Measurements from ENCODE around the gene DDO. TPM values are rescaled to one million over a fixed set of nuclear protein-coding genes. Genes with fewer than 3 reads are reported as not detected.

The DDO gene
- total RNA-seq, 1 experiment from 2014 or later, result 0.39 TPM

GRCh38 chr6:110428153-110428552, 12.8 kb upstream of the DDO start:
- POLR2A ChIA-PET, result no interaction called here
- no TSS peak for BruUV-seq (replicated peaks)
- Histone ChIP-seq H3K27me3 (ENCODE audit: control insufficient read depth, insufficient read depth, low read length) (peaks cover 40% of the 10 kb centered on the region), H3K4me1 (ENCODE audit: control insufficient read depth, insufficient read depth, low read length) (no peaks in the 10 kb centered on the region), H3K9me3 (ENCODE audit: control insufficient read depth, insufficient read depth, low read depth, low read length) (no peaks in the 10 kb centered on the region), H3K36me3 (ENCODE audit: control insufficient read depth, insufficient read depth, low read length) (no peaks in the 10 kb centered on the region), H3K27ac (ENCODE audit: low read length) (no peak overlapping the region), H3K4me3 (ENCODE audit: low read depth in 2 of 2, low read length in 2 of 2) (no peak overlapping the region)
- DNase-seq (ENCODE audit: low read depth, low spot score) (no peak), ATAC-seq (no peak)
- no peak for TF ChIP-seq TCF7L2 (IDR thresholded peaks at IDR 0.05; ENCODE audit: low read depth, low read length)
- TF ChIP-seq REST (IDR thresholded peaks at IDR 0.05; ENCODE audit: insufficient read depth in 1 of 2, low read depth in 2 of 2, low read length in 1 of 2), result no peak
- no peak for TF ChIP-seq CTCF (IDR thresholded peaks at IDR 0.05)
- TF ChIP-seq SIN3A (IDR thresholded peaks at IDR 0.05; ENCODE audit: borderline replicate concordance, insufficient read depth, low read depth, low read length), result no peak
- no peak for TF ChIP-seq POLR2AphosphoS5 (IDR thresholded peaks at IDR 0.05; ENCODE audit: low read depth, low read length)
- intact Hi-C loops (cut with micrococcal nuclease; ENCODE audit: unreplicated experiment), result no loop called here
- in situ Hi-C loops (cut with HindIII; ENCODE audit: low pct_unique_long_range_greater_than_20kb, low sequenced_read_pairs), result no loop called here
- CTCF ChIA-PET, result no interaction called here

GRCh38 chr6:110425816-110426215, 10.4 kb upstream of the DDO start:
- DNase-seq (ENCODE audit: low read depth, low spot score) (no peak), ATAC-seq (no peak)
- CTCF ChIA-PET, result no interaction called here
- no peak overlapping the region for H3K27ac ChIP-seq (ENCODE audit: low read length)
- no peaks in the 10 kb centered on the region for H3K9me3 ChIP-seq (ENCODE audit: control insufficient read depth, insufficient read depth, low read depth, low read length)
- no peak overlapping the region for H3K4me3 ChIP-seq (ENCODE audit: low read depth in 2 of 2, low read length in 2 of 2)
- H3K4me1 ChIP-seq (ENCODE audit: control insufficient read depth, insufficient read depth, low read length), result no peaks in the 10 kb centered on the region
- no peaks in the 10 kb centered on the region for H3K36me3 ChIP-seq (ENCODE audit: control insufficient read depth, insufficient read depth, low read length)
- peaks cover 40% of the 10 kb centered on the region for H3K27me3 ChIP-seq (ENCODE audit: control insufficient read depth, insufficient read depth, low read length)
- BruUV-seq (replicated peaks), result no TSS peak
- POLR2A ChIA-PET, result no interaction called here
- TF ChIP-seq SIN3A (IDR thresholded peaks at IDR 0.05; ENCODE audit: borderline replicate concordance, insufficient read depth, low read depth, low read length) (no peak), POLR2AphosphoS5 (IDR thresholded peaks at IDR 0.05; ENCODE audit: low read depth, low read length) (no peak), CTCF (IDR thresholded peaks at IDR 0.05) (no peak), REST (IDR thresholded peaks at IDR 0.05; ENCODE audit: insufficient read depth in 1 of 2, low read depth in 2 of 2, low read length in 1 of 2) (no peak), TCF7L2 (IDR thresholded peaks at IDR 0.05; ENCODE audit: low read depth, low read length) (no peak)
- intact Hi-C loops (cut with micrococcal nuclease; ENCODE audit: unreplicated experiment), result no loop called here
- in situ Hi-C loops (cut with HindIII; ENCODE audit: low pct_unique_long_range_greater_than_20kb, low sequenced_read_pairs), result no loop called here

Data from Panc1 (cell line).